OCI-LY1 (cell line): ENCODE results near the gene NUP210L.

Source experiments
- H2AFZ ChIP-seq: fragments of 200-600 bp; sonication (generic), shearing (Covaris generic); 2 replicates; pipeline ENCODE4 v1.6.0; 2014; ENCODE audit warnings: antibody characterized with exemption, mild to moderate bottlenecking, low read length
- H3F3A ChIP-seq: fragments of 200-600 bp; sonication (generic), shearing (Covaris generic); 2 replicates; pipeline ENCODE4 v1.6.0; 2014; ENCODE audit warnings: mild to moderate bottlenecking, antibody characterized with exemption, low read length, moderate library complexity; ENCODE audit not compliant: insufficient read depth
- H3K27ac ChIP-seq: fragments of 200-600 bp; sonication (generic); 2 replicates; pipeline ENCODE4 v1.5.1; 2014; ENCODE audit warnings: low read length, mixed run types, mild to moderate bottlenecking, low read depth; ENCODE audit not compliant: poor library complexity, severe bottlenecking
- H3K27me3 ChIP-seq: fragments of 200-600 bp; sonication (generic); 2 replicates; pipeline ENCODE4 v1.6.0; 2014; ENCODE audit warnings: antibody characterized with exemption, mild to moderate bottlenecking, low read length, moderate library complexity; ENCODE audit not compliant: insufficient read depth
- H3K36me3 ChIP-seq: fragments of 200-600 bp; sonication (generic); 2 replicates; pipeline ENCODE4 v1.6.1; 2014; ENCODE audit warnings: mild to moderate bottlenecking, antibody characterized with exemption, low read length, moderate library complexity, mixed read lengths; ENCODE audit not compliant: insufficient read depth
- H3K4me1 ChIP-seq: fragments of 200-600 bp; sonication (generic); 2 replicates; pipeline ENCODE4 v1.5.1; 2014; ENCODE audit warnings: mild to moderate bottlenecking, low read length, moderate library complexity; ENCODE audit not compliant: insufficient read depth, severe bottlenecking
- H3K4me2 ChIP-seq: fragments of 200-600 bp; sonication (generic), shearing (Covaris generic); 2 replicates; pipeline ENCODE4 v1.6.1; 2014; ENCODE audit warnings: low read length
- H3K4me3 ChIP-seq: fragments of 200-600 bp; sonication (generic); 2 replicates; pipeline ENCODE4 v1.5.1; 2014; ENCODE audit warnings: low read length, low read depth, mild to moderate bottlenecking, mixed read lengths; ENCODE audit not compliant: poor library complexity, severe bottlenecking
- H3K79me2 ChIP-seq: fragments of 200-600 bp; shearing (Covaris generic); 2 replicates; pipeline ENCODE4 v1.6.1; 2016; ENCODE audit warnings: mixed run types, low read length, mixed read lengths; ENCODE audit not compliant: insufficient read depth
- H3K9ac ChIP-seq: fragments of 200-600 bp; sonication (generic), shearing (Covaris generic); 2 replicates; pipeline ENCODE4 v1.6.1; 2014; ENCODE audit warnings: mild to moderate bottlenecking, low read length, mixed read lengths
- H3K9me2 ChIP-seq: fragments of 200-600 bp; sonication (generic), shearing (Covaris generic); 2 replicates; pipeline ENCODE4 v1.6.1; 2014; ENCODE audit warnings: low read depth, mild to moderate bottlenecking, low read length, mixed read lengths
- H3K9me3 ChIP-seq: fragments of 200-600 bp; shearing (Covaris generic); 2 replicates; pipeline ENCODE4 v1.6.1; 2014; ENCODE audit warnings: low read length, mixed read lengths
- H4K20me1 ChIP-seq: fragments of 200-600 bp; sonication (generic), shearing (Covaris generic); 2 replicates; pipeline ENCODE4 v1.6.0; 2016; ENCODE audit warnings: mild to moderate bottlenecking, low read length; ENCODE audit not compliant: insufficient read depth
- EZH2 ChIP-seq: fragments of 200-600 bp; sonication (generic), shearing (Covaris generic); IDR thresholded peaks from 2 replicates; pipeline ENCODE4 v1.8.0; 2017; ENCODE audit warnings: borderline replicate concordance, mixed run types, mild to moderate bottlenecking, antibody characterized with exemption, low read length, moderate library complexity, mixed read lengths
- TF ChIP-seq, protein P1 (sequence below): fragments of 200-600 bp; sonication (generic), shearing (Covaris generic); IDR thresholded peaks from 2 replicates; pipeline ENCODE4 v1.5.1; 2017; ENCODE audit warnings: mild to moderate bottlenecking, antibody characterized with exemption, low read length, moderate library complexity, mixed read lengths

NUP210L gene

DNA sequence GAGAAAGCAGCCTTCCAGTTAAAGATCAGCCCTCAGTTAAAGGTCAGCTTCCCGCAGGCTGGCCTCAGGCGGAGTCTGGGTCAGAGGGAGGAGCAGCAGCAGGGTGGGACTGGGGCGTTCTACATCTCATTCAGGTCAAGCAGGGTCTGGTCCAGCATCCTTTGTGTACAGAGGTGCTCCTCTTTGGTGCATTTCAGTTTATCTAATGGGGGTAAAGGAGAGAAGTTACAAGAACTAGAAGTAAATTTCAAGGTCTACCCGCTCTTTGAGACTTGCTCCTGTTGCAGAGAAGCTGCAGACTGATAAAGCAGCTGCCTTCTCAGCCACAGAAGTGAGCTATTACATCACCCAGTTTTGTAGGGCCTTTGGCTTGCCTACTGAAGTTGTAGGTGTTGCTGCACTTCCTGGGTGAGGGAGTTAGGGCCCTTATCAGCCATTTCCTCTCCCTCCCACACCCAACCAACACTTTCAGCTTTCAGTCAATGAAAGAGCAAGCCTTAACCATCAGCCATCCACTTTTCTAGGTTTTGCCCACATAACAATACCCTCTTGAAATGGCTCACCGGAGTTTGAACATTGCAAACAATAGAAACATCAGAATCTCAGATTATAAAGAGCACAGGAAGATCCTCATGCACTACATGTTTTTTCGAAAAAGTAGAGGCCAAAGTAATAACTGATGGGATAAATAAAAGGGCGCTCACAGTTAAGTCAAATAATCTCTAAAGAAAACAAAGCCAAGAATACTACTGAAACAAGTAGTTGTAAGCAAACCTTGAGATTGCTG is 2.8 kb upstream of the NUP210L start:
- no peak overlapping the region for H3K4me2 ChIP-seq
- no peak overlapping the region for H2AFZ ChIP-seq
- TF ChIP-seq EZH2 = no peak
- TF ChIP-seq, protein P1, sequence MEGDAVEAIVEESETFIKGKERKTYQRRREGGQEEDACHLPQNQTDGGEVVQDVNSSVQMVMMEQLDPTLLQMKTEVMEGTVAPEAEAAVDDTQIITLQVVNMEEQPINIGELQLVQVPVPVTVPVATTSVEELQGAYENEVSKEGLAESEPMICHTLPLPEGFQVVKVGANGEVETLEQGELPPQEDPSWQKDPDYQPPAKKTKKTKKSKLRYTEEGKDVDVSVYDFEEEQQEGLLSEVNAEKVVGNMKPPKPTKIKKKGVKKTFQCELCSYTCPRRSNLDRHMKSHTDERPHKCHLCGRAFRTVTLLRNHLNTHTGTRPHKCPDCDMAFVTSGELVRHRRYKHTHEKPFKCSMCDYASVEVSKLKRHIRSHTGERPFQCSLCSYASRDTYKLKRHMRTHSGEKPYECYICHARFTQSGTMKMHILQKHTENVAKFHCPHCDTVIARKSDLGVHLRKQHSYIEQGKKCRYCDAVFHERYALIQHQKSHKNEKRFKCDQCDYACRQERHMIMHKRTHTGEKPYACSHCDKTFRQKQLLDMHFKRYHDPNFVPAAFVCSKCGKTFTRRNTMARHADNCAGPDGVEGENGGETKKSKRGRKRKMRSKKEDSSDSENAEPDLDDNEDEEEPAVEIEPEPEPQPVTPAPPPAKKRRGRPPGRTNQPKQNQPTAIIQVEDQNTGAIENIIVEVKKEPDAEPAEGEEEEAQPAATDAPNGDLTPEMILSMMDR = no peak
- H3K36me3 ChIP-seq = peaks cover 68% of the 10 kb centered on the region
- peaks cover 4% of the 10 kb centered on the region; the same call in 1 of the 2 replicates for H3K9me3 ChIP-seq
- H4K20me1 ChIP-seq = no peaks in the 10 kb centered on the region
- H3K4me3 ChIP-seq = no peak overlapping the region
- H3K27me3 ChIP-seq = no peaks in the 10 kb centered on the region
- H3K9ac ChIP-seq = no peak overlapping the region
- no peaks in the 10 kb centered on the region for H3K9me2 ChIP-seq
- H3K27ac ChIP-seq = no peak overlapping the region
- H3F3A ChIP-seq = no peaks in the 10 kb centered on the region; the same call in 1 of the 2 replicates
- H3K79me2 ChIP-seq = no peaks in the 10 kb centered on the region
- peaks cover 6% of the 10 kb centered on the region for H3K4me1 ChIP-seq

GRCh38 chr1:154155251-154155650 is 378 bp upstream of the NUP210L start:
- Histone ChIP-seq H3K4me2 (no peak overlapping the region), H3K9me3 (peaks cover 4% of the 10 kb centered on the region; the same call in 1 of the 2 replicates), H3F3A (no peaks in the 10 kb centered on the region; the same call in 1 of the 2 replicates), H4K20me1 (no peaks in the 10 kb centered on the region), H3K4me1 (peaks cover 6% of the 10 kb centered on the region), H3K79me2 (no peaks in the 10 kb centered on the region), H3K4me3 (no peak overlapping the region), H3K9me2 (no peaks in the 10 kb centered on the region), H3K27me3 (no peaks in the 10 kb centered on the region), H3K36me3 (peaks cover 44% of the 10 kb centered on the region), H3K27ac (no peak overlapping the region), H3K9ac (no peak overlapping the region), H2AFZ (no peak overlapping the region)
- no peak for TF ChIP-seq EZH2
- TF ChIP-seq, protein P1 = no peak

- H3K27me3 ChIP-seq = no peaks in the 10 kb centered on the region
- H3K4me2 ChIP-seq = no peak overlapping the region
- H3K9me2 ChIP-seq = no peaks in the 10 kb centered on the region
- no peaks in the 10 kb centered on the region for H3F3A ChIP-seq
- no peaks in the 10 kb centered on the region for H3K9me3 ChIP-seq
- no peak overlapping the region for H3K4me3 ChIP-seq
- no peak overlapping the region for H3K9ac ChIP-seq
- no peak overlapping the region for H3K27ac ChIP-seq
- H2AFZ ChIP-seq = no peak overlapping the region
- H4K20me1 ChIP-seq = no peaks in the 10 kb centered on the region
- TF ChIP-seq EZH2 = no peak
- TF ChIP-seq, protein P1 = no peak
- no peaks in the 10 kb centered on the region for H3K79me2 ChIP-seq
- H3K4me1 ChIP-seq = peaks cover 6% of the 10 kb centered on the region
- peaks cover 32% of the 10 kb centered on the region for H3K36me3 ChIP-seq
These were observed 820 bp downstream of the NUP210L start for GRCh38 chr1:154154053-154154452.
